Retina (tissue), 1 donor: ENCODE data around the gene ATP5F1D.

ENCODE experiments used
- DNase-seq: peaks from one replicate; pipeline ENCODE4 v3.0.0-alpha.2; 2016

ATP5F1D gene

GRCh38 chr19:1220976-1221903 lies 20.3 kb upstream of the ATP5F1D start:
- peak; percentile 73 for DNase-seq

DNA sequence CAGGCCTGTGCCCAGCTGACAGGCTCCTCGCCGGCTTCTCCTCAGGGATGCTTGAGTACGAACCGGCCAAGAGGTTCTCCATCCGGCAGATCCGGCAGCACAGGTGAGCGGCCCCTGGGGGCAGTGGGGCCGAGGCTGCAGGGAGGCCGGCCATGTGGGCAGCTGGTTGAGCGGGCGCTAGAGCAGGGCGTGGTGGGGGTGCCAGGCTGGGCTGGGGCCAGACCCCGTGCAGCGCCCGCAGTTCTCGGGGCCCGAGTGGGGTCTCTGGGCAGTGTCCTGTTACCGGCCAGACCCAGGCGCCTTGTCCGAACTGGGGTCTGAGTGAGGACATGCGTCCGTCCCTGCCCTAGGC lies 19.7 kb upstream of the ATP5F1D start:
- no peak for DNase-seq

DNA sequence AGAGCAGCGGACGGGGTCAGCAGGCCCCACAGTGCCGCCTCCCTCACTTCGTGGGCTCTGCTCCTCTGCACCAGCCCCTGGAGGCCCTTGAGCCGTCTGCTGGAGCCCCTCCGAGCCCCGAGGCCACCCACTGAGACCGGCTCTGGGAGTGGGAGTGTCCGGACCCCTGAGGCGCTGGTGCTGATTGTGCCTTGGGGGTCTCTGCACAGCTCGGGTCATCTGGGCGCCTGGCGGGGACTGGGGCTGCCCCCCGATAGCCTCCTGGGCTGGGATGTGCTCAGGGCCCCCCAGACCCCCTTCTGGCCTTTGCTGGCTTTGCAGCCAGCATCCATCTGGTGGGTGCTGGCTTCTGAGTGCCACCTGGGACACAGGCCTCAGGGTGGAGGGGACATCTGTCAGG lies 19.2 kb upstream of the ATP5F1D start:
- DNase-seq, result no peak

DNA sequence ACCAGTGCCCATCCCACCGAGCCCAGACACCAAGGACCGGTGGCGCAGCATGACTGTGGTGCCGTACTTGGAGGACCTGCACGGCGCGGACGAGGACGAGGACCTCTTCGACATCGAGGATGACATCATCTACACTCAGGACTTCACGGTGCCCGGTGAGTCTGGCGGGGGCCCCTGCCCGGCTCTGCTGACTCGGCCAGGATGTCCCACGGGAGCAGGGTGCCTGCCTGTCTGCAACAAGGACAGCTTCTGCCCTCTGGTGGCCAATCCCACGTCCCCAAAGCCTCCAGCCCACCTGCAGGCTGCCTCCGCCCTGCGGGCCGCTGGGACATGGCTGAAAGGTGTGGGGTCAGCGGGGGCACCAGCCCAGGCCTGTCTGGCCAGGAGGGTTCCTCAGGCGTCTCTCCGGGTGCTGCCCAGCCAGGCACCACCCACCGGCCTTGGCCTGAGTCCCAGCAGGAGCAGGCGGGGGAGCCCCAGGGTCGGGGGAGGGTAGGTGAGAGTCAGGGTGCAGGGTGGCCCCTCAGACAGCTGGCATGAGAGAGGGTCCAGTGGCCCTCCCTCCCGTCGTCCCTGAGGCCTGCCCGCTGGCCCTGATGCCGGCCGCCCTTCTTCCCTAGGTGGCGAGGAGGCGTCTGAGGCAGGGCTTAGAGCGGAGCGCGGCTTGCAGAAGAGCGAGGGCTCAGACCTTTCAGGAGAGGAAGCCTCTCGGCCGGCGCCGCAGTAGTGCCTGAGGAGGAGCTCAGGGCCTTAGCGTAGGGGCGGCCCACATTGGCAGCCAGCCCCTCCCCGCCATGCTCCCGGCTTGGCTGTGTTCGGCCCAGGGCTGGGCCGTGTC lies 18.3 kb upstream of the ATP5F1D start:
- DNase-seq, result no peak

- no peak for DNase-seq
Measured at GRCh38 chr19:1224047-1224825, 17.3 kb upstream of the ATP5F1D start.

- DNase-seq, result no peak
Measured at GRCh38 chr19:1224847-1225246, 16.7 kb upstream of the ATP5F1D start.

GRCh38 chr19:1225440-1226226 lies 15.9 kb upstream of the ATP5F1D start:
- DNase-seq, result no peak

- no peak for DNase-seq
Measured at GRCh38 chr19:1226227-1226518, 15.4 kb upstream of the ATP5F1D start.

GRCh38 chr19:1226522-1227303 lies 14.8 kb upstream of the ATP5F1D start:
- no peak for DNase-seq

- DNase-seq, result no peak
Measured at GRCh38 chr19:1227304-1228054, 14.1 kb upstream of the ATP5F1D start.

GRCh38 chr19:1228161-1228957 lies 13.2 kb upstream of the ATP5F1D start:
- DNase-seq, result no peak

GRCh38 chr19:1229056-1229923 lies 12.3 kb upstream of the ATP5F1D start:
- DNase-seq, result no peak

DNA sequence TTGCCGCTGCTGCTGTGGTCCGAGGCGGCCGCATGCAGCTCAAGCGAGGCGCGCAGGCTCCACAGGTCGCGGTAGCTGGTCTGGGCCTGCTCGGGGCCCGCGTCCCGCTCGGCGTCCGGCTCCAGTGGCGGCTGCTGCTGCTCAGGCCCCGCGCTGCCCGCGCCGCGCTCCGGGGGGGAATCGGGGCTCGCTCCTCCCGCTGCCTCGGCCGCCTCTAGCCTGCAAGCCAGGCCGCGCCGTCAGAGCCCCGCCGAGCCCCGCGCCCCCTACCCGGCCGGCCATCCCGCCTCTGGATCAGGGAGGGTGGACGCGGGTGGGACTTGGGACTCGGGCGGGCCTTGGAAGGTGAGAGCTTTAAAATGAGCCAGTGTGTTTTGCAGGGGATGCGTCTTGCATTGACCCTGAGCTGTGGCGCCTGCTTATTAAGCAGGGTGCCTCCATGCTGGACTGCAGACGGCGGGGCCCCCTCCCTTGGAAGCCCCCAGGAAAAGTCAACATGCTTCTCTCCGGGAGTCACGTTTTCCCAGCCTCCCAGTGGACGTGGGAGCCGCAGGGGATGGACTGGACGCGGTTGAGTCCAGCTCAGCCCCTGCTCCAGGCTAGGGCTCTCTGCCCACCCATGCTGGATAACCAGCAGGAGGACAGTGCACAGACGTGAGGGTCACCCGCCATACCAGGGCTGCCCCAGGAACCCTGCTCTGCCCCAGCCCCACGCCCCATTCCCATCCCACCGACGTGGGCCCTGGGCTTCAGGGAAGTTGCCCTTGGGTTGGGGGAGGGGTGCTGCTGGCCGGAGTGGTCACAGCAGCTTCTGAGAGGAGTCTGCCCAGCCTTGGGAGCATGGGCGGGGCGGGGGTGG lies 11.4 kb upstream of the ATP5F1D start:
- no peak for DNase-seq

GRCh38 chr19:1230783-1231489 lies 10.6 kb upstream of the ATP5F1D start:
- DNase-seq, result no peak

DNA sequence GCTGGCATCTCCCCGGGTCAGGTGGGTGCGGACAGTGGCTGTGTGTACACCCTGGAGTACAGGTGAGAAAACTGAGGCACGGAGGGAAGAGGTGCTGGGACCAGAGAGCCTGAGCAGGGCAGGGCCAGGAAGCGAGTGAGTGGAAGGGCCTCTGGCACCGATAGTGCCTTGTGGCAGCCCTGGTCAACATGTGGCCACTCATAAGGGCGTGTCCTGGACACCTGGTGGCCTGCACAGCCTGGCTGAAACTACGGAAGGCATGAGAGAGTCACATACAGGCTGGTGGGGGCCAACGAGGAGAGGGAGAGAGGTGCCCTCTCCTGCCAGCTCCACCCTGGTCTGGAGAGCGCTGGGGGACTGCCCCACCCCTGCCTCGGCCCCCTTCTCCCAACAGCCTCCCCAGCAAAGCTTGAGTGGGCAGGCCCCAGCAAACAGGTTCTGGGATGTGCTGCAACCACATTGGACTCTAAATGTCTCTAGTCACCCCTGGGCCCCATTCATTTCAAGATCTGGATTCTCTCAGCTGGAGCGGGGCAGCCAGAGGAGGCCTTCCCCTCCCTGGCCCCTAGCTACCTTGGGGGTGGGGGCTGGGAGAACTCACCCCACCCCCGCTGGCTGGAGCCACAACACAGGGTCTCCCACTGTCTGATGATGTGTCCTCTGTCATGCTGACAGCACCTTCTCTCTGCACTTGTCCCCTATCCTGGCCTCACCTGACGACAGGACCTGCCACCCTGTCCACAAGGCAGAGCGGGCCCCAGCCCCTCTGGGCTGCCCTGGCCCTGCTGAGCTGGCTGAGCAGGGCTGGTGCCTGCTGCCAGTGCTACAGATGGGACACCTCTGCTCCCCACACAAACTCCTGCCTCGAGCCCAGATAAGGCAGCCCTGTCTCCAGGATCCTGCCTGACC lies 9.6 kb upstream of the ATP5F1D start:
- DNase-seq, result no peak

GRCh38 chr19:1232652-1233072 lies 8.9 kb upstream of the ATP5F1D start:
- no peak for DNase-seq
